Measurements from ENCODE around the gene LTA4H. TPM values are rescaled to one million over a fixed set of nuclear protein-coding genes. Genes with fewer than 3 reads are reported as not detected.
"Not testable (repeated sequence)": the region's sequence is repeated elsewhere in the genome, so short reads cannot be mapped to it uniquely, and the experiment has no call there.

Gene LTA4H
- total RNA-seq, 1 donor from 2014 or later = 69.4 TPM

DNA sequence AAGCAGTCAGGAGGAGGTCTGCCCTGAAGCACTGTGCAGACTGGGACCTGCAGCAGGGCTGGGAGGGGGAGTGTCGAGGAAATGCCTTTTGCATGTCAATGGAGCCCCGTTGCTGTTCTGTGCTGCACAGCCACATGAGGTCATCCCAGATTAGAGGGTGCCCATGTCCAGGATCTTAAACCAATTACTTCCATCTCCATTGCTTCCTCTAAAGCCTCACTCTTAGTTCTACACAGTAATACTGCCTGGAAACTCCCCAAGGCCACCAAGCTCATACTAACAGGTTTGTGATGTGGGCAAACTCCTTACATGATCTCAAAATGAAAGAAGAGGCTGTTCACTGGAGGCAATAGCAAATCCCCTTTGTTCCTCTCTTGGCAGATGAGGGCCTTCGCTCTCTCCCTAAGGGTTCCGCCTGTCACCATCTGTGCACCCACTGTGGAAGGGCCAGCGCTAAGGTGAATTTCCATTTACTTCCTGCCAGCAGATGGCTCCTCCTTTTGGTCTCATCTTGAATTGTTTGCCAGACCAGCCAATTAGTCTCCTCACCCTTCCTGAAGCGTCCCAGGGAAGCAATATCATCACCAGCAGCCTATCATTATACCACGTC is 35.4 kb upstream of the LTA4H start:
- no peak overlapping the region for H3K27ac Mint-ChIP-seq (ENCODE audit: unreplicated experiment)
- H3K4me1 Mint-ChIP-seq (ENCODE audit: unreplicated experiment) = peaks cover 7% of the 10 kb centered on the region
- H3K27me3 Mint-ChIP-seq (ENCODE audit: unreplicated experiment) = peaks cover 13% of the 10 kb centered on the region
- no peak overlapping the region for H3K4me3 Mint-ChIP-seq (ENCODE audit: unreplicated experiment)
- no peaks in the 10 kb centered on the region for H3K36me3 Mint-ChIP-seq (ENCODE audit: unreplicated experiment)
- DNase-seq (ENCODE audit: extremely low spot score, unreplicated experiment) = no peak
- peak; percentile 31 for TF ChIP-seq CTCF (IDR thresholded peaks at IDR 0.05)
- H3K9me3 Mint-ChIP-seq (ENCODE audit: unreplicated experiment) = no peaks in the 10 kb centered on the region

- Mint-ChIP-seq H3K4me3 (ENCODE audit: unreplicated experiment) (no peak overlapping the region), H3K9me3 (ENCODE audit: unreplicated experiment) (no peaks in the 10 kb centered on the region), H3K36me3 (ENCODE audit: unreplicated experiment) (no peaks in the 10 kb centered on the region), H3K27ac (ENCODE audit: unreplicated experiment) (no peak overlapping the region), H3K4me1 (ENCODE audit: unreplicated experiment) (peaks cover 7% of the 10 kb centered on the region), H3K27me3 (ENCODE audit: unreplicated experiment) (peaks cover 9% of the 10 kb centered on the region)
- no peak for TF ChIP-seq CTCF (IDR thresholded peaks at IDR 0.05)
- no peak for DNase-seq (ENCODE audit: extremely low spot score, unreplicated experiment)
These were observed 34.3 kb upstream of the LTA4H start for GRCh38 chr12:96069511-96070231.

DNA sequence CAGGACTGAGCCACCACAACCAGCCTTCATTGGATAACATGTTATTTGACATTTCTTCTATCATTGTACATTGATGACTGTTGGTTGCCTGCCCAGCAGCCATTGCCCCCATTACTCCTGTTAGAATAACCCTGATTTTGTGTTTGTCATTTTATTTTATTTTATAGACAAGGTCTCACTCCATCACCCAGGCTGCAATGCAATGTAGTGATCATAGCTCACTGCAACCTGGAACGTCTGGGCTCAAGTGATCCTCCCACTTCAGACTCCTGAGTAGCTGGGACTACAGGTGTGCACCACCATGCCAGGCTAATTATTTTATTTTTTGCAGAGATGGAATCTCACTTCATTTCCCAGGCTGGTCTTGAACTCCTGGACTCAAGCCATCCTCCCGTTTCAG is 33.2 kb upstream of the LTA4H start:
- H3K27me3 Mint-ChIP-seq (ENCODE audit: unreplicated experiment) = peaks cover 9% of the 10 kb centered on the region
- H3K4me3 Mint-ChIP-seq (ENCODE audit: unreplicated experiment) = no peak overlapping the region
- no peak for DNase-seq (ENCODE audit: extremely low spot score, unreplicated experiment)
- H3K27ac Mint-ChIP-seq (ENCODE audit: unreplicated experiment) = no peak overlapping the region
- peaks cover 7% of the 10 kb centered on the region for H3K4me1 Mint-ChIP-seq (ENCODE audit: unreplicated experiment)
- no peaks in the 10 kb centered on the region for H3K9me3 Mint-ChIP-seq (ENCODE audit: unreplicated experiment)
- no peaks in the 10 kb centered on the region for H3K36me3 Mint-ChIP-seq (ENCODE audit: unreplicated experiment)
- TF ChIP-seq CTCF (IDR thresholded peaks at IDR 0.05) = no peak

GRCh38 chr12:96068111-96068510 is 32.7 kb upstream of the LTA4H start:
- Mint-ChIP-seq H3K4me1 (ENCODE audit: unreplicated experiment) (peaks cover 7% of the 10 kb centered on the region), H3K27me3 (ENCODE audit: unreplicated experiment) (peaks cover 7% of the 10 kb centered on the region), H3K4me3 (ENCODE audit: unreplicated experiment) (no peak overlapping the region), H3K27ac (ENCODE audit: unreplicated experiment) (no peak overlapping the region), H3K36me3 (ENCODE audit: unreplicated experiment) (no peaks in the 10 kb centered on the region), H3K9me3 (ENCODE audit: unreplicated experiment) (no peaks in the 10 kb centered on the region)
- DNase-seq (ENCODE audit: extremely low spot score, unreplicated experiment) = no peak
- TF ChIP-seq CTCF (IDR thresholded peaks at IDR 0.05) = no peak

GRCh38 chr12:96065776-96066175 is 30.4 kb upstream of the LTA4H start:
- H3K4me1 Mint-ChIP-seq (ENCODE audit: unreplicated experiment); H3K4me3 Mint-ChIP-seq (ENCODE audit: unreplicated experiment); H3K27me3 Mint-ChIP-seq (ENCODE audit: unreplicated experiment); H3K9me3 Mint-ChIP-seq (ENCODE audit: unreplicated experiment); H3K27ac Mint-ChIP-seq (ENCODE audit: unreplicated experiment); DNase-seq (ENCODE audit: extremely low spot score, unreplicated experiment); H3K36me3 Mint-ChIP-seq (ENCODE audit: unreplicated experiment): not testable (repeated sequence)
